A549 (cell line): Measurements from ENCODE around the gene TMEM164. TPM values are rescaled to one million over a fixed set of nuclear protein-coding genes. Genes with fewer than 3 reads are reported as not detected.

Experiments
- ATAC-seq, 2 experiments: fragments of 200-7000 bp in 1 of 2; fragments of >200 bp in 1 of 2; cut with Nextera tagmentation in 1 of 2; cut with Tn5 transposase in 1 of 2; 3 replicates each; pipeline versions ENCODE4 v1.8.0 to v1.9.1; 2018 to 2020; ENCODE audit warnings: mild to moderate bottlenecking in 1 of 2, moderate library complexity in 1 of 2
- CTCF ChIA-PET: fragments of 300-600 bp; sonication (Branson Sonifier 250); formaldehyde crosslinking; extraction: SDS; loops from one replicate; lab custom pipeline; 2021; ENCODE audit warnings: antibody characterized with exemption, inconsistent platforms; lab: Yijun Ruan, JAX
- POLR2A ChIA-PET: fragments of 350-600 bp; formaldehyde crosslinking; extraction: SDS; loops from one replicate; lab custom pipeline; 2021; ENCODE audit warnings: antibody characterized with exemption, inconsistent platforms; lab: Yijun Ruan, JAX
- DNase-seq, 2 experiments: peaks; one replicate each; pipeline versions ENCODE4 v3.0.0 to v3.0.0-alpha.2; 2011 to 2016; ENCODE audit warnings: low read depth in 1 of 2, low spot score in 1 of 2
- FAIRE-seq: peaks from 2 replicates; lab custom pipeline; 2011; peaks lifted over from hg19 to GRCh38; lab: Jason Lieb, UNC
- H3K27ac ChIP-seq, 2 experiments: fragments of >200 bp; sonication (Bioruptor Twin); formaldehyde crosslinking; 3 replicates each; pipeline ENCODE4 v1.5.1; 2016 to 2017
- H3K4me1 ChIP-seq: fragments of >200 bp; sonication (Bioruptor Twin); formaldehyde crosslinking; 3 replicates; pipeline ENCODE4 v1.6.1; 2016
- H3K4me2 ChIP-seq: fragments of >200 bp; sonication (Bioruptor Twin); formaldehyde crosslinking; 3 replicates; pipeline ENCODE4 v1.6.1; 2016
- H3K4me3 ChIP-seq: fragments of >200 bp; sonication (Bioruptor Twin); formaldehyde crosslinking; 3 replicates; pipeline ENCODE4 v1.5.1; 2016
- H3K9me3 ChIP-seq: fragments of >200 bp; sonication (Bioruptor Twin); formaldehyde crosslinking; 3 replicates; pipeline ENCODE4 v1.6.1; 2016
- ATOH8 ChIP-seq: fragments of 250-450 bp; sonication (Bioruptor Pico); IDR thresholded peaks from 2 replicates; pipeline ENCODE4 v1.5.0; 2020; ENCODE audit warnings: low read depth, mild to moderate bottlenecking, moderate library complexity
- CBX2 ChIP-seq: fragments of 200-600 bp; sonication (generic); IDR thresholded peaks from 2 replicates; pipeline ENCODE4 v1.6.1; 2016; ENCODE audit warnings: low read depth, mild to moderate bottlenecking, borderline replicate concordance
- EHF ChIP-seq: fragments of 250-450 bp; sonication (Bioruptor Pico); IDR thresholded peaks from 2 replicates; pipeline ENCODE4 v1.5.0; 2020; ENCODE audit warnings: mild to moderate bottlenecking
- EHMT2 ChIP-seq: fragments of 200-600 bp; sonication (generic); IDR thresholded peaks from 2 replicates; pipeline ENCODE4 v1.6.1; 2016; ENCODE audit warnings: antibody characterized with exemption, low read depth, mild to moderate bottlenecking, moderate library complexity
- HDAC2 ChIP-seq: fragments of 200-600 bp; sonication (generic); IDR thresholded peaks from 2 replicates; pipeline ENCODE4 v1.6.1; 2016
- HEYL ChIP-seq: fragments of 250-450 bp; sonication (Bioruptor Pico); IDR thresholded peaks from 2 replicates; pipeline ENCODE4 v1.8.0; 2021; ENCODE audit warnings: mild to moderate bottlenecking, moderate library complexity
- HOXB13 ChIP-seq: fragments of 250-450 bp; sonication (Bioruptor Pico); IDR thresholded peaks from 2 replicates; pipeline ENCODE4 v1.5.0; 2020; ENCODE audit warnings: low read depth, mild to moderate bottlenecking, moderate library complexity
- HOXB5 ChIP-seq: fragments of 250-450 bp; sonication (Bioruptor Pico); IDR thresholded peaks from 2 replicates; pipeline ENCODE4 v1.5.0; 2020; ENCODE audit warnings: mild to moderate bottlenecking, moderate library complexity
- KDM1A ChIP-seq: fragments of 200-600 bp; sonication (generic); IDR thresholded peaks from 2 replicates; pipeline ENCODE4 v1.6.1; 2016; ENCODE audit warnings: low read depth, mild to moderate bottlenecking
- POLR2AphosphoS2 ChIP-seq: conservative IDR thresholded peaks from 2 replicates; pipeline ENCODE4 v1.6.1; 2012; ENCODE audit warnings: low read length, improper control_type of control experiment, inconsistent platforms
- RARB ChIP-seq: fragments of 250-450 bp; sonication (Bioruptor Pico); IDR thresholded peaks from 2 replicates; pipeline ENCODE4 v1.8.0; 2021; ENCODE audit warnings: mild to moderate bottlenecking, moderate library complexity
- RNF2 ChIP-seq: fragments of 200-600 bp; sonication (generic); IDR thresholded peaks from 2 replicates; pipeline ENCODE4 v1.6.1; 2016; ENCODE audit warnings: low read depth, mild to moderate bottlenecking, antibody characterized with exemption, moderate library complexity, borderline replicate concordance
- SMC3 ChIP-seq: fragments of >200 bp; sonication (Bioruptor Twin); formaldehyde crosslinking; IDR thresholded peaks from 3 replicates; pipeline ENCODE4 v1.6.1; 2018; ENCODE audit warnings: inconsistent platforms
- SREBF2 ChIP-seq: fragments of 450-650 bp; IDR thresholded peaks from 2 replicates; pipeline ENCODE4 v1.6.1; 2014; ENCODE audit warnings: mild to moderate bottlenecking, moderate library complexity
- TFCP2L1 ChIP-seq: fragments of 250-450 bp; sonication (Bioruptor Pico); IDR thresholded peaks from 2 replicates; pipeline ENCODE4 v1.5.0; 2021; ENCODE audit warnings: mild to moderate bottlenecking
- WGBS: methylation state at CpG from one replicate; pipeline ENCODE4 v1.1.6; 2017; ENCODE audit errors: missing lambda C conversion rate; 5-methylcytosine and 5-hydroxymethylcytosine counted together
- polyA plus RNA-seq, 4 experiments: library from polyadenylated mRNA; depleted of rRNA in 3 of 4; stranded (reverse); fragments of >200 nt; fragmentation: RNase III in 1 of 4; extraction: RNeasy Plus Mini Kit Qiagen cat#74134 plus additional on column Dnase treatment in 1 of 4; gene quantifications; 2 replicates in 3 of 4; 3 replicates in 1 of 4; pipeline ENCODE4 v1.2.3, GENCODE V29; 2011 to 2017
- TF ChIP-seq, protein P1 (sequence below): fragments of 450-650 bp; IDR thresholded peaks from 2 replicates; pipeline ENCODE4 v1.6.1; 2014; ENCODE audit warnings: antibody characterized with exemption
- TF ChIP-seq, protein P2 (sequence below): fragments of 200-600 bp; sonication (generic); IDR thresholded peaks from 2 replicates; pipeline ENCODE4 v1.6.1; 2016; ENCODE audit warnings: antibody characterized with exemption, mild to moderate bottlenecking, moderate library complexity
- TF ChIP-seq, protein P3 (sequence below): fragments of 150-350 bp; IDR thresholded peaks from 2 replicates; pipeline ENCODE4 v1.6.1; 2014; ENCODE audit warnings: low read depth, mild to moderate bottlenecking, low read length

TMEM164 gene
- polyA plus RNA-seq, 2 of the 4 experiments (the other 2 are of a cell fraction) = 32.0 to 43.7 TPM

DNA sequence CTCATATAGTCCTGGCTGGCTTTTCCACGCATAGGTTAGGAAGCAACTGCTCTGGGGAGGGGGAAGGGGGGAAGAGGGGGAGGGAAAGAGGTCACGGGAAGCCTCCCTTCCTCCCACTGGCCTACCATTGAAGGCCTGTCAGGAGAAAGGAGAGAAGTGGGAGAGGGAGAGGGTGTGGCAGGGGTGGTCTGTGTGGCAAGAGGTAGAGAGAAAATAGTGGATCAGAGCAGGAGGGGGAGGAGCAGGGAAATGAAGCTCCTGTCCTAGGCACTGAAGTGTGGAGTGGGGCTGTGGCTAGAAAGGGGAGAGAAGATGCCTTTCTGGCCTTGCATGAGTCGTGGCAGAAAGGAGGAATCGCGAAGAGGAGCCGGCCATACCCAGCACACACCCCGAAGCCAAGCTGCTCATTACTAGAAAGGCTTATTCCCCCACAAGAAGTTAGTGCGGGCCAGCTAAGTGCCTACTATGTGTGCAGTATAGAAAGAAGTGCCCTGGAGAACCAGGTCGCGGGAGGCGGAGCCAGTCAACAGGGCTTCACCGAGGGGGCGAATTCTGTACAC, 1.1 kb upstream of the TMEM164 start:
- peaks cover 41% of the 10 kb centered on the region for H3K4me1 ChIP-seq
- ChIA-PET POLR2A (interaction anchor here (2.1 kb wide), 1 partner anchor 85 kb away, joined by 32 read pairs; no protein-coding TSS in a partner anchor), CTCF (interaction anchor here (0.6 to 2.1 kb wide), 4 partner anchors 7 to 145 kb away, joined by 3 to 6 read pairs (median 4); no protein-coding TSS in a partner anchor)
- peak overlapping the region; percentile 100 for H3K27ac ChIP-seq
- ATAC-seq = peak in 1 of 2 experiments; percentile 3; a peak in 2 of 6 replicates
- FAIRE-seq = no peak
- H3K4me3 ChIP-seq = peak overlapping the region; percentile 84
- WGBS = 20% methylated on average over 13 of the region's 13 CpGs
- TF ChIP-seq KDM1A (no peak), HDAC2 (no peak), HOXB13 (CRISPR knock-in tag) (no peak), EHMT2 (no peak), SREBF2 (no peak), RARB (CRISPR knock-in tag) (no peak), ATOH8 (CRISPR knock-in tag) (no peak), HOXB5 (no peak), POLR2AphosphoS2 (no peak), HEYL (no peak), EHF (CRISPR knock-in tag) (no peak), SMC3 (no peak), TFCP2L1 (no peak), RNF2 (no peak), CBX2 (no peak)
- TF ChIP-seq, protein P1, sequence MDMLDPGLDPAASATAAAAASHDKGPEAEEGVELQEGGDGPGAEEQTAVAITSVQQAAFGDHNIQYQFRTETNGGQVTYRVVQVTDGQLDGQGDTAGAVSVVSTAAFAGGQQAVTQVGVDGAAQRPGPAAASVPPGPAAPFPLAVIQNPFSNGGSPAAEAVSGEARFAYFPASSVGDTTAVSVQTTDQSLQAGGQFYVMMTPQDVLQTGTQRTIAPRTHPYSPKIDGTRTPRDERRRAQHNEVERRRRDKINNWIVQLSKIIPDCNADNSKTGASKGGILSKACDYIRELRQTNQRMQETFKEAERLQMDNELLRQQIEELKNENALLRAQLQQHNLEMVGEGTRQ = no peak
- TF ChIP-seq, protein P2, sequence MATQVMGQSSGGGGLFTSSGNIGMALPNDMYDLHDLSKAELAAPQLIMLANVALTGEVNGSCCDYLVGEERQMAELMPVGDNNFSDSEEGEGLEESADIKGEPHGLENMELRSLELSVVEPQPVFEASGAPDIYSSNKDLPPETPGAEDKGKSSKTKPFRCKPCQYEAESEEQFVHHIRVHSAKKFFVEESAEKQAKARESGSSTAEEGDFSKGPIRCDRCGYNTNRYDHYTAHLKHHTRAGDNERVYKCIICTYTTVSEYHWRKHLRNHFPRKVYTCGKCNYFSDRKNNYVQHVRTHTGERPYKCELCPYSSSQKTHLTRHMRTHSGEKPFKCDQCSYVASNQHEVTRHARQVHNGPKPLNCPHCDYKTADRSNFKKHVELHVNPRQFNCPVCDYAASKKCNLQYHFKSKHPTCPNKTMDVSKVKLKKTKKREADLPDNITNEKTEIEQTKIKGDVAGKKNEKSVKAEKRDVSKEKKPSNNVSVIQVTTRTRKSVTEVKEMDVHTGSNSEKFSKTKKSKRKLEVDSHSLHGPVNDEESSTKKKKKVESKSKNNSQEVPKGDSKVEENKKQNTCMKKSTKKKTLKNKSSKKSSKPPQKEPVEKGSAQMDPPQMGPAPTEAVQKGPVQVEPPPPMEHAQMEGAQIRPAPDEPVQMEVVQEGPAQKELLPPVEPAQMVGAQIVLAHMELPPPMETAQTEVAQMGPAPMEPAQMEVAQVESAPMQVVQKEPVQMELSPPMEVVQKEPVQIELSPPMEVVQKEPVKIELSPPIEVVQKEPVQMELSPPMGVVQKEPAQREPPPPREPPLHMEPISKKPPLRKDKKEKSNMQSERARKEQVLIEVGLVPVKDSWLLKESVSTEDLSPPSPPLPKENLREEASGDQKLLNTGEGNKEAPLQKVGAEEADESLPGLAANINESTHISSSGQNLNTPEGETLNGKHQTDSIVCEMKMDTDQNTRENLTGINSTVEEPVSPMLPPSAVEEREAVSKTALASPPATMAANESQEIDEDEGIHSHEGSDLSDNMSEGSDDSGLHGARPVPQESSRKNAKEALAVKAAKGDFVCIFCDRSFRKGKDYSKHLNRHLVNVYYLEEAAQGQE = no peak
- TF ChIP-seq, protein P3, sequence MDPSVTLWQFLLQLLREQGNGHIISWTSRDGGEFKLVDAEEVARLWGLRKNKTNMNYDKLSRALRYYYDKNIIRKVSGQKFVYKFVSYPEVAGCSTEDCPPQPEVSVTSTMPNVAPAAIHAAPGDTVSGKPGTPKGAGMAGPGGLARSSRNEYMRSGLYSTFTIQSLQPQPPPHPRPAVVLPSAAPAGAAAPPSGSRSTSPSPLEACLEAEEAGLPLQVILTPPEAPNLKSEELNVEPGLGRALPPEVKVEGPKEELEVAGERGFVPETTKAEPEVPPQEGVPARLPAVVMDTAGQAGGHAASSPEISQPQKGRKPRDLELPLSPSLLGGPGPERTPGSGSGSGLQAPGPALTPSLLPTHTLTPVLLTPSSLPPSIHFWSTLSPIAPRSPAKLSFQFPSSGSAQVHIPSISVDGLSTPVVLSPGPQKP = no peak
- no peak for DNase-seq
- H3K9me3 ChIP-seq = no peaks in the 10 kb centered on the region
- peak overlapping the region; percentile 85 for H3K4me2 ChIP-seq
